SK-N-SH (cell line): Measurements from ENCODE around the gene TBKBP1. TPM values are rescaled to one million over a fixed set of nuclear protein-coding genes. Genes with fewer than 3 reads are reported as not detected.

Experiments used
- CTCF ChIA-PET: fragments of 300-600, 350-600 bp; formaldehyde crosslinking; extraction: SDS; loops from one replicate; lab custom pipeline; 2021; lab: Yijun Ruan, JAX
- POLR2A ChIA-PET: fragments of 350-600 bp; sonication (Branson Sonifier 250); formaldehyde crosslinking; extraction: SDS; loops from one replicate; lab custom pipeline; 2020; ENCODE audit warnings: antibody characterized with exemption, inconsistent platforms; lab: Yijun Ruan, JAX
- DNase-seq: peaks from one replicate; pipeline ENCODE4 v3.0.0; 2012
- H2AFZ ChIP-seq: fragments of 200-600 bp; sonication (generic); 2 replicates; pipeline ENCODE4 v1.8.1; 2016; ENCODE audit warnings: antibody characterized with exemption, mild to moderate bottlenecking, low read depth
- H3F3A ChIP-seq: fragments of 200-600 bp; sonication (generic); replicated peaks from 2 replicates; pipeline ENCODE3; 2016; ENCODE audit warnings: antibody characterized with exemption, mild to moderate bottlenecking; ENCODE audit not compliant: insufficient read depth
- H3K27ac ChIP-seq, 2 experiments: fragments of 200-500 bp in 1 of 2; fragments of 200-600 bp in 1 of 2; sonication (Bioruptor generic) in 1 of 2; sonication (generic), shearing (Covaris generic) in 1 of 2; 2 replicates each; pipeline versions ENCODE4 v1.5.1 to v1.6.1; 2014 to 2016; ENCODE audit warnings: low read depth in 2 of 2, inconsistent platforms in 1 of 2, low read length in 1 of 2, mild to moderate bottlenecking in 1 of 2, mixed read lengths in 1 of 2
- H3K27me3 ChIP-seq: fragments of 200-600 bp; sonication (generic), shearing (Covaris generic); 2 replicates; pipeline ENCODE4 v1.6.1; 2016; ENCODE audit warnings: mixed run types; ENCODE audit not compliant: insufficient read depth
- H3K36me3 ChIP-seq, 2 experiments: fragments of 200-500 bp in 1 of 2; fragments of 200-600 bp in 1 of 2; sonication (Bioruptor generic) in 1 of 2; sonication (generic) in 1 of 2; replicated peaks in 1 of 2; 2 replicates each; pipeline versions ENCODE3 to v1.5.1; 2014 to 2016; ENCODE audit warnings: low read length in 1 of 2, mild to moderate bottlenecking in 1 of 2; ENCODE audit not compliant: insufficient read depth in 2 of 2, control insufficient read depth in 1 of 2
- H3K4me1 ChIP-seq, 2 experiments: fragments of 200-500 bp in 1 of 2; fragments of 200-600 bp in 1 of 2; sonication (Bioruptor generic) in 1 of 2; sonication (generic), shearing (Covaris generic) in 1 of 2; 2 replicates each; pipeline versions ENCODE4 v1.5.1 to v1.6.1; 2014 to 2016; ENCODE audit warnings: low read depth in 1 of 2, low read length in 1 of 2, mixed run types in 1 of 2; ENCODE audit not compliant: insufficient read depth in 2 of 2, control insufficient read depth in 1 of 2
- H3K4me2 ChIP-seq: fragments of 200-600 bp; sonication (generic), shearing (Covaris generic); 2 replicates; pipeline ENCODE4 v1.6.1; 2017; ENCODE audit warnings: mixed run types
- H3K4me3 ChIP-seq, 2 experiments: fragments of 200-500 bp in 1 of 2; fragments of 200-600 bp in 1 of 2; sonication (Bioruptor generic) in 1 of 2; sonication (generic), shearing (Covaris generic) in 1 of 2; 2 replicates each; pipeline versions ENCODE4 v1.5.1 to v1.8.1; 2014 to 2016; ENCODE audit warnings: low read depth in 2 of 2, inconsistent platforms in 1 of 2, low read length in 1 of 2, mild to moderate bottlenecking in 1 of 2, mixed read lengths in 1 of 2, moderate library complexity in 1 of 2
- H3K79me2 ChIP-seq: fragments of 200-600 bp; sonication (generic); 2 replicates; pipeline ENCODE4 v1.8.1; 2017; ENCODE audit warnings: mild to moderate bottlenecking; ENCODE audit not compliant: insufficient read depth
- H3K9ac ChIP-seq: fragments of 200-600 bp; sonication (generic); 2 replicates; pipeline ENCODE4 v1.6.1; 2017; ENCODE audit warnings: mixed run types
- H3K9me2 ChIP-seq: fragments of 200-600 bp; sonication (generic); 2 replicates; pipeline ENCODE4 v1.6.1; 2017; ENCODE audit warnings: mixed run types
- H3K9me3 ChIP-seq: fragments of 200-600 bp; sonication (generic); 2 replicates; pipeline ENCODE4 v1.6.1; 2017; ENCODE audit warnings: mixed run types, mild to moderate bottlenecking, moderate library complexity
- H4K20me1 ChIP-seq: fragments of 200-600 bp; sonication (generic); 2 replicates; pipeline ENCODE4 v1.6.1; 2017; ENCODE audit warnings: mild to moderate bottlenecking, mixed run types; ENCODE audit not compliant: insufficient read depth
- CHD2 ChIP-seq: fragments of 150-350 bp; IDR thresholded peaks from 2 replicates; pipeline ENCODE4 v1.6.1; 2018; ENCODE audit warnings: low read length; ENCODE audit not compliant: partially characterized antibody
- ELF1 ChIP-seq: IDR thresholded peaks from 2 replicates; pipeline ENCODE4 v1.4.0; 2012
- EP300 ChIP-seq, 2 experiments: IDR thresholded peaks; 2 replicates each; pipeline versions ENCODE4 v1.4.0 to v1.6.1; 2012; ENCODE audit warnings: borderline replicate concordance in 1 of 2, low read depth in 1 of 2, low read length in 1 of 2
- EZH2phosphoT487 ChIP-seq: fragments of 200-600 bp; sonication (generic); IDR thresholded peaks from 2 replicates; pipeline ENCODE4 v1.6.1; 2017; ENCODE audit warnings: low read depth, mixed run types, mild to moderate bottlenecking, antibody characterized with exemption, moderate library complexity, borderline replicate concordance
- FOSL2 ChIP-seq: IDR thresholded peaks from 2 replicates; pipeline ENCODE4 v1.4.0; 2012; ENCODE audit warnings: low read depth, mild to moderate bottlenecking, moderate library complexity, borderline replicate concordance
- JUND ChIP-seq: IDR thresholded peaks from 2 replicates; pipeline ENCODE4 v1.4.0; 2012
- MXI1 ChIP-seq: IDR thresholded peaks from 2 replicates; pipeline ENCODE4 v1.6.1; 2012; ENCODE audit warnings: mild to moderate bottlenecking, low read depth, low read length, improper control_type of control experiment
- NRF1 ChIP-seq: IDR thresholded peaks from 2 replicates; pipeline ENCODE4 v1.6.1; 2012; ENCODE audit warnings: low read depth, mild to moderate bottlenecking, low read length
- POLR2AphosphoS5 ChIP-seq: IDR thresholded peaks from 2 replicates; pipeline ENCODE4 v1.6.1; 2012; ENCODE audit warnings: low read depth, low read length
- RFX5 ChIP-seq: IDR thresholded peaks from 2 replicates; pipeline ENCODE4 v1.6.1; 2012; ENCODE audit warnings: mild to moderate bottlenecking, improper control_type of control experiment, low read length
- SMC3 ChIP-seq: IDR thresholded peaks from 2 replicates; pipeline ENCODE4 v1.6.1; 2012; ENCODE audit warnings: low read depth, low read length, improper control_type of control experiment
- TAF1 ChIP-seq: IDR thresholded peaks from 2 replicates; pipeline ENCODE4 v1.6.1; 2012; ENCODE audit warnings: low read depth, mild to moderate bottlenecking, low read length, moderate library complexity, borderline replicate concordance
- TEAD4 ChIP-seq: IDR thresholded peaks from 2 replicates; pipeline ENCODE4 v1.4.0; 2012; ENCODE audit warnings: mild to moderate bottlenecking, borderline replicate concordance; ENCODE audit not compliant: insufficient read depth
- YY1 ChIP-seq: IDR thresholded peaks from 2 replicates; pipeline ENCODE4 v1.4.0; 2012; ENCODE audit warnings: low read depth, mild to moderate bottlenecking
- WGBS: methylation state at CpG from one replicate; pipeline ENCODE4 v1.1.6; 2017; ENCODE audit warnings: low lambda C conversion rate; 5-methylcytosine and 5-hydroxymethylcytosine counted together
- polyA plus RNA-seq, 3 experiments: library from polyadenylated mRNA; depleted of rRNA; stranded (reverse); fragments of >200 nt; gene quantifications; 2 replicates each; pipeline ENCODE4 v1.2.3, GENCODE V29; 2012
- TF ChIP-seq, protein P1 (sequence below): IDR thresholded peaks from 2 replicates; pipeline ENCODE4 v1.4.0; 2012; ENCODE audit warnings: low read depth, borderline replicate concordance
- TF ChIP-seq, protein P2 (sequence below): IDR thresholded peaks from 2 replicates; pipeline ENCODE4 v1.6.1; 2012; ENCODE audit warnings: mild to moderate bottlenecking, low read depth, low read length, moderate library complexity
- TF ChIP-seq, protein P3 (sequence below): fragments of 200-600 bp; sonication (generic); IDR thresholded peaks from 2 replicates; pipeline ENCODE4 v1.6.1; 2017; ENCODE audit warnings: antibody characterized with exemption, mild to moderate bottlenecking, moderate library complexity
- TF ChIP-seq, protein P4 (sequence below): fragments of 150-350 bp; IDR thresholded peaks from 2 replicates; pipeline ENCODE4 v1.6.1; 2016; ENCODE audit warnings: mild to moderate bottlenecking, low read depth, low read length
- TF ChIP-seq, protein P5 (sequence below): fragments of 150-350 bp; IDR thresholded peaks from 2 replicates; pipeline ENCODE4 v1.6.1; 2017; ENCODE audit warnings: antibody characterized with exemption, low read length, low read depth, borderline replicate concordance
- TF ChIP-seq, protein P6 (sequence below): IDR thresholded peaks from 2 replicates; pipeline ENCODE4; 2012

Gene TBKBP1
- polyA plus RNA-seq, 1 of the 3 experiments (the other 2 are of a cell fraction) = 14.4 TPM

DNA sequence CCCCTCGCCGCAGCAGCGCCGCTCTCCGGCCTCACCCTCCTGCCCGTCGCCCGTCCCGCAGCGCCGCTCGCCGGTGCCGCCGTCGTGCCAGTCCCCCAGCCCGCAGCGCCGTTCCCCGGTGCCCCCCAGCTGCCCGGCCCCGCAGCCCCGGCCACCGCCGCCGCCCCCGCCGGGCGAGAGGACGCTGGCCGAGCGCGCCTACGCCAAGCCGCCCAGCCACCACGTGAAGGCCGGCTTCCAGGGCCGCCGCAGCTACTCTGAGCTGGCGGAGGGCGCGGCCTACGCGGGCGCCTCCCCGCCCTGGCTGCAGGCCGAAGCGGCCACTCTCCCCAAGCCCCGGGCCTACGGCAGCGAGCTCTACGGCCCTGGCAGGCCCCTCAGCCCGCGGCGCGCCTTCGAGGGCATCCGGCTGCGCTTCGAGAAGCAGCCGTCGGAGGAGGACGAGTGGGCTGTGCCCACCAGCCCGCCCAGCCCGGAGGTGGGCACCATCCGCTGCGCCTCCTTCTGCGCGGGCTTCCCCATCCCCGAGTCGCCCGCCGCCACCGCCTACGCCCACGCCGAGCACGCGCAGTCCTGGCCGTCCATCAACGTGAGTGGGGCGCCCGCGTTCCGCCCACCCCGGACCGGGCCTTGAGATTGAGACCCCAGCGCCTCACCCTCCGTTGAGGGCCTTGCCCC, 15.0 kb downstream of the TBKBP1 start:
- no peak overlapping the region for H2AFZ ChIP-seq
- H3K9me3 ChIP-seq = no peaks in the 10 kb centered on the region
- no peaks in the 10 kb centered on the region for H3K79me2 ChIP-seq
- DNase-seq = no peak
- peaks cover 0 to 4% of the 10 kb centered on the region in 2 experiments; a peak in 2 of 4 replicates for H3K4me1 ChIP-seq
- 96% methylated on average over 73 of the region's 89 CpGs for WGBS
- CTCF ChIA-PET = interaction anchor here (1.0 to 14.7 kb wide), 5 partner anchors 10 to 45 kb away, joined by 3 to 195 read pairs (median 4); partner anchors contain the start of gene TBKBP1
- H3K4me3 ChIP-seq = no peak overlapping the region
- peaks cover 15% of the 10 kb centered on the region for H3K27me3 ChIP-seq
- TF ChIP-seq, protein P1, sequence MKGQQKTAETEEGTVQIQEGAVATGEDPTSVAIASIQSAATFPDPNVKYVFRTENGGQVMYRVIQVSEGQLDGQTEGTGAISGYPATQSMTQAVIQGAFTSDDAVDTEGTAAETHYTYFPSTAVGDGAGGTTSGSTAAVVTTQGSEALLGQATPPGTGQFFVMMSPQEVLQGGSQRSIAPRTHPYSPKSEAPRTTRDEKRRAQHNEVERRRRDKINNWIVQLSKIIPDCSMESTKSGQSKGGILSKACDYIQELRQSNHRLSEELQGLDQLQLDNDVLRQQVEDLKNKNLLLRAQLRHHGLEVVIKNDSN = no peak
- TF ChIP-seq TAF1 = no peak
- TF ChIP-seq POLR2AphosphoS5 = no peak
- TF ChIP-seq CHD2 = no peak
- TF ChIP-seq, protein P2, sequence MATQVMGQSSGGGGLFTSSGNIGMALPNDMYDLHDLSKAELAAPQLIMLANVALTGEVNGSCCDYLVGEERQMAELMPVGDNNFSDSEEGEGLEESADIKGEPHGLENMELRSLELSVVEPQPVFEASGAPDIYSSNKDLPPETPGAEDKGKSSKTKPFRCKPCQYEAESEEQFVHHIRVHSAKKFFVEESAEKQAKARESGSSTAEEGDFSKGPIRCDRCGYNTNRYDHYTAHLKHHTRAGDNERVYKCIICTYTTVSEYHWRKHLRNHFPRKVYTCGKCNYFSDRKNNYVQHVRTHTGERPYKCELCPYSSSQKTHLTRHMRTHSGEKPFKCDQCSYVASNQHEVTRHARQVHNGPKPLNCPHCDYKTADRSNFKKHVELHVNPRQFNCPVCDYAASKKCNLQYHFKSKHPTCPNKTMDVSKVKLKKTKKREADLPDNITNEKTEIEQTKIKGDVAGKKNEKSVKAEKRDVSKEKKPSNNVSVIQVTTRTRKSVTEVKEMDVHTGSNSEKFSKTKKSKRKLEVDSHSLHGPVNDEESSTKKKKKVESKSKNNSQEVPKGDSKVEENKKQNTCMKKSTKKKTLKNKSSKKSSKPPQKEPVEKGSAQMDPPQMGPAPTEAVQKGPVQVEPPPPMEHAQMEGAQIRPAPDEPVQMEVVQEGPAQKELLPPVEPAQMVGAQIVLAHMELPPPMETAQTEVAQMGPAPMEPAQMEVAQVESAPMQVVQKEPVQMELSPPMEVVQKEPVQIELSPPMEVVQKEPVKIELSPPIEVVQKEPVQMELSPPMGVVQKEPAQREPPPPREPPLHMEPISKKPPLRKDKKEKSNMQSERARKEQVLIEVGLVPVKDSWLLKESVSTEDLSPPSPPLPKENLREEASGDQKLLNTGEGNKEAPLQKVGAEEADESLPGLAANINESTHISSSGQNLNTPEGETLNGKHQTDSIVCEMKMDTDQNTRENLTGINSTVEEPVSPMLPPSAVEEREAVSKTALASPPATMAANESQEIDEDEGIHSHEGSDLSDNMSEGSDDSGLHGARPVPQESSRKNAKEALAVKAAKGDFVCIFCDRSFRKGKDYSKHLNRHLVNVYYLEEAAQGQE = no peak
- TF ChIP-seq ELF1 = no peak
- TF ChIP-seq RFX5 = no peak
- TF ChIP-seq FOSL2 = no peak
- TF ChIP-seq MXI1 = no peak
- no peak for TF ChIP-seq TEAD4
- TF ChIP-seq JUND = no peak
- TF ChIP-seq, protein P3, sequence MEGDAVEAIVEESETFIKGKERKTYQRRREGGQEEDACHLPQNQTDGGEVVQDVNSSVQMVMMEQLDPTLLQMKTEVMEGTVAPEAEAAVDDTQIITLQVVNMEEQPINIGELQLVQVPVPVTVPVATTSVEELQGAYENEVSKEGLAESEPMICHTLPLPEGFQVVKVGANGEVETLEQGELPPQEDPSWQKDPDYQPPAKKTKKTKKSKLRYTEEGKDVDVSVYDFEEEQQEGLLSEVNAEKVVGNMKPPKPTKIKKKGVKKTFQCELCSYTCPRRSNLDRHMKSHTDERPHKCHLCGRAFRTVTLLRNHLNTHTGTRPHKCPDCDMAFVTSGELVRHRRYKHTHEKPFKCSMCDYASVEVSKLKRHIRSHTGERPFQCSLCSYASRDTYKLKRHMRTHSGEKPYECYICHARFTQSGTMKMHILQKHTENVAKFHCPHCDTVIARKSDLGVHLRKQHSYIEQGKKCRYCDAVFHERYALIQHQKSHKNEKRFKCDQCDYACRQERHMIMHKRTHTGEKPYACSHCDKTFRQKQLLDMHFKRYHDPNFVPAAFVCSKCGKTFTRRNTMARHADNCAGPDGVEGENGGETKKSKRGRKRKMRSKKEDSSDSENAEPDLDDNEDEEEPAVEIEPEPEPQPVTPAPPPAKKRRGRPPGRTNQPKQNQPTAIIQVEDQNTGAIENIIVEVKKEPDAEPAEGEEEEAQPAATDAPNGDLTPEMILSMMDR = no peak
- no peak for TF ChIP-seq YY1
- TF ChIP-seq NRF1 = no peak
- TF ChIP-seq, protein P4, sequence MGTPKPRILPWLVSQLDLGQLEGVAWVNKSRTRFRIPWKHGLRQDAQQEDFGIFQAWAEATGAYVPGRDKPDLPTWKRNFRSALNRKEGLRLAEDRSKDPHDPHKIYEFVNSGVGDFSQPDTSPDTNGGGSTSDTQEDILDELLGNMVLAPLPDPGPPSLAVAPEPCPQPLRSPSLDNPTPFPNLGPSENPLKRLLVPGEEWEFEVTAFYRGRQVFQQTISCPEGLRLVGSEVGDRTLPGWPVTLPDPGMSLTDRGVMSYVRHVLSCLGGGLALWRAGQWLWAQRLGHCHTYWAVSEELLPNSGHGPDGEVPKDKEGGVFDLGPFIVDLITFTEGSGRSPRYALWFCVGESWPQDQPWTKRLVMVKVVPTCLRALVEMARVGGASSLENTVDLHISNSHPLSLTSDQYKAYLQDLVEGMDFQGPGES = no peak
- no peak for TF ChIP-seq EZH2phosphoT487
- no peak for TF ChIP-seq EP300 (IDR thresholded peaks at IDR 0.05; ENCODE audit: borderline replicate concordance in 1 of 2, low read depth in 1 of 2, low read length in 1 of 2)
- TF ChIP-seq, protein P5, sequence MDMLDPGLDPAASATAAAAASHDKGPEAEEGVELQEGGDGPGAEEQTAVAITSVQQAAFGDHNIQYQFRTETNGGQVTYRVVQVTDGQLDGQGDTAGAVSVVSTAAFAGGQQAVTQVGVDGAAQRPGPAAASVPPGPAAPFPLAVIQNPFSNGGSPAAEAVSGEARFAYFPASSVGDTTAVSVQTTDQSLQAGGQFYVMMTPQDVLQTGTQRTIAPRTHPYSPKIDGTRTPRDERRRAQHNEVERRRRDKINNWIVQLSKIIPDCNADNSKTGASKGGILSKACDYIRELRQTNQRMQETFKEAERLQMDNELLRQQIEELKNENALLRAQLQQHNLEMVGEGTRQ = no peak
- TF ChIP-seq, protein P6, sequence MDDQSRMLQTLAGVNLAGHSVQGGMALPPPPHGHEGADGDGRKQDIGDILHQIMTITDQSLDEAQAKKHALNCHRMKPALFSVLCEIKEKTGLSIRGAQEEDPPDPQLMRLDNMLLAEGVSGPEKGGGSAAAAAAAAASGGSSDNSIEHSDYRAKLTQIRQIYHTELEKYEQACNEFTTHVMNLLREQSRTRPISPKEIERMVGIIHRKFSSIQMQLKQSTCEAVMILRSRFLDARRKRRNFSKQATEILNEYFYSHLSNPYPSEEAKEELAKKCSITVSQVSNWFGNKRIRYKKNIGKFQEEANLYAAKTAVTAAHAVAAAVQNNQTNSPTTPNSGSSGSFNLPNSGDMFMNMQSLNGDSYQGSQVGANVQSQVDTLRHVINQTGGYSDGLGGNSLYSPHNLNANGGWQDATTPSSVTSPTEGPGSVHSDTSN = no peak
- no peak for TF ChIP-seq SMC3
- H3K27ac ChIP-seq = no peak overlapping the region
- peaks cover 18% of the 10 kb centered on the region; the same call in 1 of the 2 replicates for H4K20me1 ChIP-seq
- no peak overlapping the region for H3K4me2 ChIP-seq
- POLR2A ChIA-PET = no interaction called here
- H3K36me3 ChIP-seq = peaks cover 0 to 21% of the 10 kb centered on the region in 2 experiments
- no peaks in the 10 kb centered on the region for H3K9me2 ChIP-seq
- H3K9ac ChIP-seq = no peak overlapping the region
- no peaks in the 10 kb centered on the region for H3F3A ChIP-seq
